ENCODE results near the gene ABI3BP.

The ABI3BP gene

GRCh38 chr3:100880845-100881244 lies 112.4 kb downstream of the ABI3BP start:
- no peak for DNase-seq

DNA sequence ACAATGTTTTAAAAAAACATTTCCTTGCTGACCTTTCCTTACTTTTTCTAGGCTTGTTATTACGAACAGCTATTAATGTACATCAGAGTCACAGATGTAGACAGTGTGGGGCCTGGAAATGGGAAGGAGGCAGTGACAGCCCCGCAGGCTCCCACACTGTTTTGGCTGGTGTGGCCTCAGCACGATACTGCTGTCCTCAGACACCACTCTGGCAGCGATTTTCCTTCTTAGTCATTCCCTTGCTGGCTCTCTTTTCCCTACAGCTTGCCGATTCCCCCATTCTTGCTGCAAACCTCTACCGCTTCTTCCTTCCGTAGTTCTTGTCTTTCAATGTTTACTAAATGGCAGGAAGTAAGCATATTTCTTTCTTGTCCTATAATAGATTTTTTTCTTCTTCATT lies 113.1 kb downstream of the ABI3BP start:
- no peak for DNase-seq

DNA sequence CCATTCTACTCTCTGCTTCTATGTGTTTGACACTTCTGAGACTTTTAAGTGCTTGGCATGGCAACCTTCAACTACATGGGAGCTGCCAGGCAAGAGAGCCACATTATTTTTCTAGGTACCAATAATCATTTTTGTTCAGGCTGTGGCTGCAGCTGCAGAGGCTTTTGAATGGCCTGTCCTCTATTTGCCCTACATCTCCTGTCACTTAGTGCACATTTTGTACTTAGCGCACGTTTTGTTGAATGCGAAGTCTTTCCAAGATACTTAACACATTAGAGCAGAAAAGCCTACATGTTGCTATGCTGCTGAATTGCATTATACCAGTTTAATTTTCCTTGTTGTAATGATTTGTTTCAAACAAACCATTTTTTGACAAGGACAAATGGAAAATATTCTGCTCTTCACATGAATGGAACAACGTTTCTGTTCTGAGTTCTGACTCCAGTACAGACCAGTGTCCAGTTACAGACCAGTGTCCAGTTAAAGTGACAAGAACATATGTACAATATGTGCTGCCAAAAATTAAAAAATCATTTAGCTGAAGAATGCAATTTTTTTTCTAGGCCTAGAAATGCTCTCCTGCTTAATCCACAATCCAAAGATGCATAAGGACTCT lies 113.9 kb downstream of the ABI3BP start:
- no peak for DNase-seq

DNA sequence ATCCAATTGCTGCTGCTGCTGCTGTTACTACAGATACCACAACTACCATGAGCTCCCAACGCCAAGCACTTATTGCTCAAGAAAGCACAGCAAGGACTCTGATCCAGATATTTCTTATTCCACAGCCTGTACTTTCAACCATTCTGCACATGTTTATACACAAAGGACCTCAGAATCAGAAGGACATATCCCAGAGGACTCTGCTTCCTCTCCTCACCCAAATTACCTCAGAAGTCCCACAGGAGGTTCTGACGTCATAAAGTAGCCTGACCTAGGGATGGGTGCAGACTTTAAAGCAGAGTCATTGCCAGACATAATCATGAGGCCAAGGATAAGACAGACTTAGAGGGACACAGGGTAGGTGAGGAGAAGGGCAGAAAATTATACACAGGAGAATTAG lies 115.9 kb downstream of the ABI3BP start:
- no peak for DNase-seq

GRCh38 chr3:100875239-100875638 lies 118.0 kb downstream of the ABI3BP start:
- DNase-seq = no peak

DNA sequence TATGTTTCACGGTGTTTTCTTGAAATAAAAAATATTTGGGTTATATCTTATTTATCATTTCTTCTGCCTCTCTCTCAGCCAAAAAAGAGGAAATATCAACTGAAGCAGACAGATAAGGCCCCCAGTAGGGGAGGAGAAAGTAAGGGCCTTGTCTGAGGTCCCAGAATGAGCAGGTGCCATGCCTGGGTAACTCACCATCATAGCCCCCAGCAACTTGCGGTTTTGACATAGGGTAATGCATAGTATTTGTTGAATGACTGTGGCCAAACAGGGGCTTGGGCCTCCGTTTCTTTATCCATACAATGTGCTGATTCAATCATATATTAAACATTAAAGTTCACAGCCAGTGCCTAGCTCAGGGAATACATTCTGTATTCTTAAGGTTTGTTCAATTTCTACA lies 119.6 kb downstream of the ABI3BP start:
- no peak for DNase-seq

DNA sequence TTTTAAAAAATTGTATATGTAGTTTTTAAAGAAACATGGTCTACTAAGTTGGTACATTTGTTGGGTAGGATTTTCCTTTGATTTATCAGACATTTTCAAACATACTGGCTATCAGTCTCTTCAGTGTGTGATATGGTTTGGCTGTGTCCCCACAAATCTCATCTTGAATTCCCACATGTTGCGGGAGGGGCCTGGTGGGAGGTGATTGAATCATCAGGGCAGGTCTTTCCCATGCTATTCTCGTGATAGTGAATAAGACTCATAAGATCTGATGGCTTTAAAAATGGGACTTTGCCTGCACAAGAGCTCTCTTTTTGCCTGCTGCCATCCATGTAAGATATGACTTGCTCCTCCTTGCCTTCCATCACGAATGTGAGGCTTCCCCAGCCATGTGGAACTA lies 121.9 kb downstream of the ABI3BP start:
- DNase-seq = no peak

DNA sequence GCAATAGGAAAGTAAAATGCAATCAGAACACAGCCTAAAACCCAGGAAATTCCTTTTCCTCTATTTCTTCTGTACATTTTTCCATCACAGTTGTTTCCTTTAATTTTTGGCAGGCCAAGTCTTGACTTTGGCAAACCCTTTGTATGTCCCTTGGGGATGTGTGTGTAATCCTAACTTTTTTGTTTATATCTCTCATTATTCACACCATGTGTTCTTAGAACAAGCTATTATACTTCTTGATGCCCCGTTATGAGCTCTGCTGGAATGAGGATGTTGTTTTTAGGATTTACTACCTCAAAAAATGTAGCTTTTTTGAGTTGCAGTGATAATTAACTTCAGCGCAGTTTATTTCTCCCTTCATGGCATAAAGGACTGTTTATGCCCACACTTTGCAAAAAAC lies 123.4 kb downstream of the ABI3BP start:
- no peak for DNase-seq

DNA sequence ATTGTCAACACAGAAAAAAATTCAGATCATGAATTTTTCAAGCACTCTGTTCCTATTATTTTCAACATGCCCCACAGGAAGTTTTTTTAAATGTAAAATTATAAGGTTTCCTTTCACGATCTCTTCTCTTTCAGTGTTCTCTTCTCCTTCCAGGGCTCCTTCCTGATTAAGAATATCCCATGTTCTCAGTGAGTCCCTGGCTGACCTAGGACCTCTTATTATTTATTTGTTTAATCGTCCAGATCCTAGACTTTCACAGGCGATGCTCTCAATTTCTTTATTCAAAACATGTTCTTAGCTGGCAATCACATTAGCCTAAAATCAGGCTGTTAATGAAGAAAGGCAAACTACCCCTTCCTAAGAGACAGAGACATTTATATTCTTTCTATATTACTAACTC lies 124.3 kb downstream of the ABI3BP start:
- DNase-seq = no peak

DNA sequence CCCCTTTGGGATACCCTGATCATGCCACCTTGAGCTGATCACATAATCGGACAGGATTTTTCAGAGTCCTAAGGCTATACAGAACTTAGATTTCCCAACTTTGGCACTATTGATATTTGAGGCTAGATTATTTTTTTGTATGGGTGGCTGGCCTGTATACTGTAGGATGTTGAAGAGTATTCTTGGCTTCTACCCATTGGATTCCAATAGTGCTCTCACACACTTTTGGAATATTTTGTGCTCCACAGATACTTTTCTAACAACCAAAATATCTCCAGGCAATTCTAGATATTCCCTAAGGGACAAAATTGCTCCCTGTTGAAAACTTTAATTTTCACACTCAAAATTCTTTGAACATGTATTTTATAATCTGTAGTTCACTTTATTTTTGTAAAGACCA lies 125.1 kb downstream of the ABI3BP start:
- no peak for DNase-seq

DNA sequence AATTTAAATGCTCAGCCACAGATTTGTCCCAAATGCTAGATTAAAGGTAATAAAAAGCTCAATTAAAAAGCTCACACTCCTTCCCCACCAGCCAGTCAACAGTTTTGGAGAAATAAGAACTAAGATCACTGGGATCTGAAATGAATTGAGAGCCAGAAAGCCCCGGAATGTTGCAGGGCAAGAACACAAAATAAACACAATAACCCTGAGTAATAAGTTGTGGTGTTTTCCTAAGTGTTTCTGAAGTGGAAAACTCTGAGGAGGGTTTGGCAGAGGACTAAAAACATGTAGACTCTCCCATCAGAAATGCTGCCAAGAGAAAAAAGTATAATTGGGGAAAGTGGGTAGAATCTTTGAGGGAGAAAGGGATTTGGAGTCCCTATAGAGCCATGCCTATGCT lies 127.8 kb downstream of the ABI3BP start:
- DNase-seq = no peak

DNA sequence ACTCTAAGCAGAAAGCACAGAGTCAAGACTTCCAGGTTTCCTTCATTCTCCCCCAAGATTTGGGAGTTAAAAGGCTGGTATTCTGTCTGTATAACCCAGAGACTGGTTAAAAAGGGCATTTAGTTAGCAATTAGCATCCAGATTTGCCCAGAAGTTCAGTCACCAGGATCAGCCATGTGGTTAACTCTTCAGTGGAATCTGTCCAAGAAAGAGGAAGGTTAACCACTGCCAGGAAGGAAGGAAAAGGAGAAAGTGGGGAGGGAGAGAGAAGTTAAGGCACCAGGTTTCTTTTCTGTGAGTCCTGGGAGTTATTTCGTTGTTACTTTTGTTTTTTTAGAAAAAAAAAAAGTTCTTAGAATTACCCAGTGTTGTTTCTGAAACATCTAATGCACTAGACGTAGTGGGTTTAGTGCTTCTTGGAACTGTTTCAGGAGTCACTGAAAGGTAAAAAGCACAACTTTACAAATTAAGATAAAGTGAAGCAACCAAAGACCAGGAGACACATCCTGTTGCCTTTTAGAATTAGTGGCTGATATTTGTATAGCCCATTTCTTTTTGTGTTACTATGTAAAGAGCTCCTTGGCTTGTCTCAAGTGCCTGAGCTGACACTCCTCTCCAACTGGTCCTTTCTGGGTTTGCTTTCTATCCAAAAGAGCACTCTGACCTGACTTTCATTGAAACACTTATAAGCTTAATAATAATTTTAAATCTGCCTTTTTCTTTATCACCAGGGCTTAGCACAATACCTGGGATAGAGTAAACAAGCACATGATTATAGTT lies 128.6 kb downstream of the ABI3BP start:
- DNase-seq = no peak

- no peak for DNase-seq
These were observed 135.4 kb downstream of the ABI3BP start for GRCh38 chr3:100857863-100858262.

GRCh38 chr3:100856821-100857220 lies 136.4 kb downstream of the ABI3BP start:
- no peak for DNase-seq

DNA sequence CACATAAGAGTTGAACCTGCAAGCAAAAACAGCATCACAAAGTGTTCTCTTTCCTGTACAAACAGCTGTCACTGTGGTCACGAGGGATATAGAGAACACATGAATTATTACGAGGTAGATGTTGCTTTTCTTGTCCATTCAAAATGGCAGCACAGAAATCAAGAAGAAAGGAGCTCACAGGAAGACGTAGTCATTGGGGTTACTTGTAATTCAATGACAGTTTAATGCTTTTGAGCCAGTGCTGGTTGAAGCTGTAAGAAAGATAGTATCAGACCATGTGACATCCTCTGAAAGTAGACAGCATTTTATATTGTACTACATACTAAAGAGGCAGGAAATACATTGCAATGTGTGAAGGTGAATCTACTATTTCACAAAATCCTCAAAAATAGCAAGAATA lies 140.4 kb downstream of the ABI3BP start:
- no peak for DNase-seq

- no peak for DNase-seq
These were observed 142.5 kb downstream of the ABI3BP start for GRCh38 chr3:100850701-100851100.

DNA sequence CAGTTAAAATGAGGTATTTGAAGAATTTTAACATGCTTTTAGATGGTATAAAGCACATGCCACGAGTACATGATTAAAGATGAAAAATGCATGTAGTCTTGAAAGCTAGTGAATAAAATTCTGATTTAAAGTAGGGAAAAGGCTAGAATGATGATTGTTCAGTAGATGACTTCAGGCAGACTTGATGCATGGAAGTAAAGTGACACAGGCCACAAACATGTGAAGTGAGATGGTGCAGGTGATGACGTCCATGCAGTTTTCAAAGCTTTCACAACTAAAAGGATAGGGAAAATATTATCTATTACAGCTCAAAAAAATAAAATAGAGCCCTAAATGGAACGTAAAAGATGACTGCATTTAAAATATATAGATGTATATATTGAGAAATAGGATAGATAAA lies 143.1 kb downstream of the ABI3BP start:
- no peak for DNase-seq

DNA sequence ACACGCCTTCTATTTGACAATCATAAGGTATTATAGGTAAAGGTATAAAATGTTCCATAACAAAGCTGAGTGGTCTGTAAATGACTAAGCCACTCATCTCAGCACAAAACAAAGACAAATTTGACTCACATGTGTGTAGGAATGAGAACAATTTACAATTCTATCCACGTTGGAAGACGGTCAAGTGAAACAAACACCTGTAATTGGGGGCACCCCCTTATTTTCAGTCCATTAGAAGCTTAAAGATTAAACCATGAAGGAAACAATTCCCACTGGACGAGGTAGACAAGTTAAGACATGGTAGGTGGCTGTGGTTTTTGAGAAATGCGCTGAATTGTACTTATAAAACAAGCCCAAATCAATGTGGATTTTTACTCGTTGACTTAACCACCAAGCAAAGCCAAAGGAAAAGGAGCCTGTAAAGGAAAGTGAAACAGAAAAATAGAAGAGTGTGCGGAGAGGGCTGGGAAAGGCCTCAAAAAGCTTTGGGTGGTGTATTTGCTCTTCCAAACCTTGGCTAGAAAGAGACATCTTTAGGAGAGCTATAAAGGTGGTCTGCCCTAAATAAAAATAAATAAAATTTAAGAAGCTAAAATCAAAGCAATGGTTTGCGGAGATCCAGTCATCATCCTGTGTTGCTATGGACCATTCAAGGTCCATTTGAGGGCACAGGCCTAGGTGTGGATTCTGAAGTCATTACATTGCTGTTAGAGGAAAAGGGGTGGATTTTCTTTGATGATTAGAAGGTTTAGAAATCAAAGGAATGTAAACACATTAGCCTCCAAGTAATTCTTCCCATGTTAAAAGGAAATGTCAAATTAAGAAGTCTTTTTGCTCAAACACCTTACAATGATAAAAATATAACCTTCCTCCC lies 148.9 kb downstream of the ABI3BP start:
- DNase-seq = no peak

DNA sequence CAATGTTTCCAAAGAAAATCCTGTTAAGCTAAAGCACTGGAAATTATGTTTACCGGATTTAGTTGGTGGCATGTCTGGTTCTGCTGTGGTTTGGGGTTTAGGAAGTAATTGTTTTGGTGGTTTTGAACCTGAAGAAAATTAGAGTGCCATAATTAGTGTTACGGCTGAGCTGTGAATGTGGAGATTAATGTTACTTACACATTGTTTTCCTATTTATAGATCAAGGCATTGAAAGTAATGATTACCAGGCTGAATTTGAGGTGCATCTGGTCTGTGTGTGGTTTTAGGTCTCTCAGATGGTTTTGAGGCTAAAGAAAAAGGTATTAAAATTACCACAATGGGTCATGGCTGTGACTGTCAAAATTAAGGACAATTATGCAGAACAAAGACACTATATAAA lies 155.1 kb downstream of the ABI3BP start:
- DNase-seq = no peak

GRCh38 chr3:100836661-100837060 lies 156.6 kb downstream of the ABI3BP start:
- DNase-seq = no peak

DNA sequence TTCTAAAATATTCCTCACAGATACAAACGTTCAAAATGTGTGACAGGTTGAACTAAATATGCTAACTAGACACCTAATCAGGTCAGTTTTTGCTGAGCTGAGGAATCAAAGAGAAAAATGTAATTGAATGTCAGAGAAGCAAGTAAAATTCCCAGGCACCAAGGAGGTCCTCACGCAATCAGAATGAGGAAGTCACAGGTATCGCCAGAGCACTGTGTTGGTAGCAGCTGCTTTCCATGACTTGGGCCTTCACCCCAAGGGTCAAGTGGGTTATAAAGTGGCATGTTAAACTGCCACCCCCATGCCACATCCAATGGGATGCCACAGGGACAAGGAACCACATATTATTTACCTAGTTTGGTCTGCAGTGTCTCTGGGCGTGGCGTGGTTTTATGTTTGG lies 158.9 kb downstream of the ABI3BP start:
- DNase-seq = no peak

DNA sequence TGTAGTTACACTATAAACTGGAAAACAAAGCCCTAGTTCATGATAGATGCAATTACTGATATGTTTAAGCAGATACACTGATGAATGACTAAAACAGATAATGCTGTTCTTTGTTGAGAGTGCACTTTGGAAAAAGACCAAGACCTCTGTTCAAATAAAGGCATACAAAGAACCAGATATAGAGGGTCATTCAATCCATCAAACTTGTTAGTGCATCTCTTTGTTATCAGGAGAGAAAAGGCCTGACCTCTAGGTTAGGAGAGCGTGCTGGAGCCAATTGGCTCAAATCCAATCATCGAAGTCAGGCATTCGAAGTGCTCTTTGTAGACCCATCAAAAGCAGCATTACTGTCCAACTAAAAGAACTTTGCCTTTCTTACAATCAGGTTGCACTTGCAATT lies 159.7 kb downstream of the ABI3BP start:
- DNase-seq = no peak

DNA sequence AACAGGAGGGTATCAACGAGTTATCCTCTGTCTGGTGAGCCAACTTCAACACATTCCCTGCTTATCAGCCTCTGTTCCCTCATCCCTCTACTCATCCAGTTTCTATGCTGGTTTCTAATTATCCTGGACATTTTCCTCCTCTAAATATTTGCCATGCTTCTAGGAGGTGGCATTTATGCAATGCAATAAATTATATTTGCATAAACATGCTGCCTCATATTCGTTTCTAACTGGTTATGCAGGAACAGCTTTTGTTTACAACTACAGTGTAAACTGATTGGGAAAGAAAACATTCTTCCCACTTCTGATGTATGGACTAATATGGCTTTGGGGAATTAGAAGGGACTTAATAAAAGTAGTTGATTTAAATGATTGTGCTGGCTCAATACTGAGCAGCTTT lies 161.6 kb downstream of the ABI3BP start:
- DNase-seq = no peak

DNA sequence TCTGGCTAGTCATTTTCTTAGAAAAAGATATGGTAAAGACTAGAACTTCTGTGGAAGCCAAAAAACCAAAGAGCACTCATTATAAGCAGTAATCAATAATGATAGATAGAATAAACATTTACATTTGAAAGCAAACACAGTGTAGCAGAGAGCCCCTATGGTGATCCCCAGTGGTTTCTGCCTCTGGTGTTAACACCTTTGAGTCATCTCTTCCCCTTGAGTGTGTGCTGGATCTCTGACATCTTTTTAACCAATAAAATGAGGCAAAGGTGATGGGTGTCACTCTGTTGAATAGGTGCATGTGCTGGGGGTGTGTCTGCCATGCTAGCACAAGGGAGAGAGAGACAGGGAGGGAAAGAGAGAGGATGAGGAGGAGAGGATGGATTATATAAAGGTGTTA lies 162.3 kb downstream of the ABI3BP start:
- no peak for DNase-seq
